Stimulated activated CD8-positive, alpha-beta memory T cell treated with anti-CD3 and anti-CD28 coated beads, Interleukin-12 subunit alpha, Interleukin-12 subunit beta, amount 100 ng/mL, for 24 hours (primary cell): ENCODE measurements around the gene ATP11A.
"Not testable (repeated sequence)": the region's sequence is repeated elsewhere in the genome, so short reads cannot be mapped to it uniquely, and the experiment has no call there.

Experiments
- DNase-seq: peaks from one replicate; pipeline ENCODE4 v3.0.0-alpha.2; 2020; ENCODE audit errors: extremely low read depth

Gene ATP11A

DNA sequence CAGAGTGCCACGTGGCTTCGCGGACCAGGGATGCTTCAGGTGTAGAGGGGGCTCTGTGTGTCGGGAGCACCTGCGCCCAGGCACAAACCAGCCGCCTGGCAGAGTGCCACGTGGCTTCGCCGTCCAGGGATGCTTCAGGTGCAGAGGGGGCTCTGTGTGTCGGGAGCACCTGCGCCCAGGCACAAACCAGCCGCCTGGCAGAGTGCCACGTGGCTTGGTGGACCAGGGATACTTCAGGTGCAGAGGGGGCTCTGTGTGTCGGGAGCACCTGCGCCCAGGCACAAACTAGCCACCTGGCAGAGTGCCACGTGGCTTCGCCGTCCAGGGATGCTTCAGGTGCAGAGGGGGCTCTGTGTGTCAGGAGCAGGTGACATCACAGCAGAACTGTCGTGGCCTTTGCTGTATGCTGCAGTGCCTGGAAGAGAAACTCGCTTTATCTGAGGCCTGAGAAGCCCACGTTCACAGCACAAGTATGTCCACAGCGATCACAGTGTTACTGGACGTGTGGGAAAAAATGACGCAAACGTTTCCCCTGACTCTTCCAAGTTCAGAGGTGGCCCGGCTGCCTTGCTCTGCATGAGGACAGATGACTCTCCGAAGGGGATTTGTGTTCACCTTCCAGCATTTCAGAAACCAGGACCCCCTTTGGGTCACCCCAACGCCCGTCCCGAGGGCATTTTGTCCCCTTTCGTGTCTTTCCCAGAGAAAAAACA, 151.6 kb downstream of the ATP11A start:
- DNase-seq: not testable (repeated sequence)

DNA sequence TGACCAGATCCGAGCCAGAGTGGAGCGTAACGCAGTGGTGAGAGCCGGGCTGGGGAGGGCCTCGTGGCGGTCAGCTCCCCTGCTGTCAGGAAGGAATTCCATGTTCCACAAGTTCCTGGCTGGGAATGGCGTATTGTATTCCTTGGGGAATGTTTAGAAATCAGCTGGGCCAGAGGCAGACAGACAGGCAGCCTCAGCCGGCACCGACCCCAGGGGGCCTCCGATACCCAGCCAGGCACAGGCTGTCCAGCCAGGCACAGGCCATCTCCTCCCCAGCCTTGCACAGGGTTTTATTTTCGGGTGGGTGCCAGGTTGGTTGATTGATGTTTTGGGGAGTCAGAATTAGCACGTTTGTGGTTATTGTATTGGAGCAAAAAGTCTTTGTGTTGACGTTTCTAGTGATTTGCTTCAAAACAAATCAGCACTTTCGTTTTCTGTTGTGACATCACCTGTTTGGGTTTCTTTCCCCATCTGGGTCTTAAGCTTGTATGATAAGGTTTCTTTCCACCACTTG, 152.6 kb downstream of the ATP11A start:
- DNase-seq: no peak

DNA sequence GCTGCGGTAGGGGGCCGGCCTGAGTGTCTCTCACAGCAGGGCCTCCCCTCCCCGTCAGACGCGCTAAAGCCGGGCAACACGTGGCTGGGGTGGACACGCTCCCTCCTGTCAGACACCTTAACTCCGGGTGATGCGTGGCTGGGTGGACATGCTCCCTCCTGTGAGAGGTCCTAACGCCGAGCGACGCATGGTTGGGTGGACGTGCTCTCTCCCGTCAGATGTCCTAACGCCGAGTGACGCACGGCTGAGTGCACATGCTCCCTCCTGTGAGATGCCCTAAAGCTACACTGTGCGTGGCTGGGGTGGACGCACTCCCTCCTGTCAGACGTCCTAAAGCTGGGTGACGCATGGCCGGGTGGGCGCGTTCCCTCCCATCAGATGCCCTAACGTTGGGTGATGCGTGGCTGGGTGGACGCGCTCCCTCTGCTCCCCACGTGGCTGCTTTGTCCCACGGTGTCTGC, 153.1 kb downstream of the ATP11A start:
- DNase-seq: no peak

DNA sequence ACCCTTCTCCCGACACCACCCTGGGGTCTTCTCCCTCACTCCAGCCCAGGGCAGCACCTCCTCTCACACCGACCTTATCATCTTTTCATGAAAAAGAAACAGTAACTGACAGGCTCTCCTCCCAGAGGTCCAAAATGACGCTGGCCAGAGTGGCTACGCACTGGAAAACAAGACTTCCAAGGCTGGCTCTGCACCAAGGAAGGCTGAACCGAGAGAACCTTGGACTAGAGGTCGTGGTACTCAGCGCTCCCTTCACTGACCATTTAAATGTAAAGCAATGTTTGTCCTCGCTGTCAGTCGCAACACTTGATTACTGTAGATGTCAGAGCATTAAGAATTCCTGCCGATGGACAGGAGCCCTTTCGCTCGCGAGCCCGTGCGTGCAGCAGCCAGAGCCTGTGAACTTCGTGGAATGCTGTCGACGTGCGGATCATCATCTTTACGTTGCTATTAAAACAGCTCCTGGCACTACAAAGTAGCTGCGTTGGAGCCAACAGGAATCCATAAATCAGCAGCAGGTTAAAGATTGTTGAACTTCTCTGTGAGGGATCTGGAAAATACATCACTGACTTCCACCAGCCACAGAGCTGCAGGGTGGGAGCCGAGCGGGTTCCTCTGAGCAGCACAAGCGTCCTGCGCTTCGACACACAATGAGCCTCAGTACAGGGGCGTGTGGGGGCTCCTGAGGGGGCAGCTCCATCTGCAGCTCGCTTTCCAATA, 153.7 kb downstream of the ATP11A start:
- no peak for DNase-seq

DNA sequence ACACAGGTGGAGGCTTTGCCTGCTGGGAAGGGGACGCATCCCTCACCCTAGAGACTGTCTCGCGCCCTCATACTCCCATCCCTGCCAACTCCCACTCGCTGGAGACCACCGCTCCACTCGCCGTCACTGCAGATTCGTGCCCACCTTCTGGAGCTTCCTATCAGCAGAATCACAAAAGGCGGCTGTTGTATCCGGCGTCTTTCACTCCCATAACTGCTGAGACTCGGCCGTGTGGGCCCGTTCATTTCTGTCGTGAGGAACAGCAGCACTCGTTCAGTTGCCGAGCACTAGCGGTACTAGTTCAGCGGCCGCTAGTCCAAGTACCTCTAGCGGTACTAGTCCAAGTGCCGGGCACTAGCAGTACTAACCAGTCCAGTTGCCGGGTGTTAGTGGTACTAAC, 154.6 kb downstream of the ATP11A start:
- DNase-seq: no peak

DNA sequence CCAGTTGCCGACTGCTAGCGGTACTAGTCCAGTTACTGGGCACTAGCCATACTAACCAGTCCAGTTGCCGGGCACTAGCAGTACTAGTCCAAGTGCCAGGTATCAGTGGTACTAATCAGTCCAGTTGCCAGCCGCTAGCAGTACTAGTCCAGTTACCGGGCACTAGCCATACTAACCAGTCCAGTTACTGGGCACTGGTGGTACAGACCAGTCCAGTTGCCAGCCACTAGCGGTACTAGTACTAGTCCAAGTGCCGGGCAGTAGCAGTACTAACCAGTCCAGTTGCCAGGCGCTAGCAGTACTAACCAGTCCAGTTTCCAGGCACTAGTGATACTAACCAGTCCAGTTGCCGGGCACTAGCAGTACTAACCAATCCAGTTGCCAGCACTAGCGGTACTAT, 155.0 kb downstream of the ATP11A start:
- DNase-seq: no peak

DNA sequence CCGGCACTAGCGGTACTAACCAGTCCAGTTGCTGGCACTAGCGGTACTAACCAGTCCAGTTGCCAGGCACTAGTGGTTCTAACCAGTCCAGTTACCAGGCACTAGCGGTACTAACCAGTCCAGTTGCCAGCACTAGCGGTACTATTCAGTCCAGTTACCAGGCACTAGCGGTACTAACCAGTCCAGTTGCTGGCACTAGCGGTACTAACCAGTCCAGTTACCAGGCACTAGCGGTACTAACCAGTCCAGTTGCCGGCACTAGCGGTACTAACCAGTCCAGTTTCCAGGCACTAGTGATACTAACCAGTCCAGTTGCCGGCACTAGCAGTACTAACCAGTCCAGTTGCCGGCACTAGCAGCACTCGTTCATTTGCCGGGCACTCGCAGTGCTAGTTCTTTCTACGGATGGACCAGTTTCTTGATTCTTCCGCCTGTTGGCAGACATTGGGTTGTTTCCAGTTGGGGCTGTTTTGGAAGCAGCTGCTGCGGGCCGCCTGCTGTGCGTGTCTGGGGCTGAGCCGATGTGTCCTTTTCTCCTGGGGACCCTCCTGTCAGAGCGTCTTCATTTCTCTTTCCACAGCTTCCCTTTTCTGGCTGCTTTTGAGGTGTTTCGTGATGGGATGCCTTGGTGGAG, 155.8 kb downstream of the ATP11A start:
- DNase-seq: no peak

DNA sequence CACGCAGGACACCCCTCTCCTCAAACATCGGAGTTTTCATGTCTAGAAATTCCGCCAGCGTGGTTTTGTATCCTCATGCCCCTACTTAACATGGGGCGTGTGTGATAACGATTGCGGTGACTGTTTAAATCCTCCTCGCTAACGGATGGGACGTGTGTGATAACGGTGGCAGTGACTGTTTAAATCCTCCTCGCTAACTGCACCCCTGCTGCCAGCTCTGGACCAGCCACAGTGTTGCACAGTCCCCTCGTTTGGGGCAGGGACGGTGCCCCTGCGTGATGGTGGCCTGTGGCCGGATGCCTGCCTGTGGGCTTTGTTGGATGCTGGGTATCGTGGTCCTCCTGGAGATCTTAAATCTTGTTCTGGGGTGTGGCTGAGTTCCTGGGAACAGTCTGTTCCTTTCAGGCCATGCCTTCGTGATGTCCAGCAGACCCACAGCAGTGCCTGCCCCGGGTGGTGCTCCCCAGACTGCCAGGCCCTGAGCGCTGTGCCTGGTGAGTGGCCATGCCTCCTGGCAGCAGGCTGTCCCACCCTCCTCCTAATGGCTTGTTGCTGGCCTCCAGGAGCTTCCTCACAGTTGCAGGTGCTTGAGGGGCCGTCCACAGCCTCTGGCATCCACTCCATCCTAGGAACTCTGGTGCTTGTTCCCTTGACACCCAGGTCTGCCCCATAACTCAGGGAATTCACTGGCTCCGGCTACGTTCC, 156.7 kb downstream of the ATP11A start:
- no peak for DNase-seq

DNA sequence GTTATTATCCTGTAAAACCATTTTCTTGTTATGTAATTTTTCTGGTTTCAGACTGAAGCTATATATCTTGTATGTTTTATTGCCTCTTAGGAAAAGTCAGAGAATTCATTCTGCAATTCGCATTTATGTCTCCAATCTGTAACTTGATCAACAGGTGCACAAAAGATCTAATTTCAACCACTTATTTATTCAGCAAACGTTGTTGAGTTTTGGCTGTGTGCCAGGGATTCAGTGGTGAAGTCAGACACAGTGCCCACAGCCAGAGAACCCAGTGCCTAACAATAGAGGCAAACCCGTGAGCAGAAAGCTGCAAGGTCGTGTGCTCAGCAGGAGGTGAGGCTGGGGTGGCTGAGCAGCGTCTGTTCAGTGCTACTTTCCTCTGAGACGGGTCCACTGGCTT, 159.7 kb downstream of the ATP11A start:
- no peak for DNase-seq

DNA sequence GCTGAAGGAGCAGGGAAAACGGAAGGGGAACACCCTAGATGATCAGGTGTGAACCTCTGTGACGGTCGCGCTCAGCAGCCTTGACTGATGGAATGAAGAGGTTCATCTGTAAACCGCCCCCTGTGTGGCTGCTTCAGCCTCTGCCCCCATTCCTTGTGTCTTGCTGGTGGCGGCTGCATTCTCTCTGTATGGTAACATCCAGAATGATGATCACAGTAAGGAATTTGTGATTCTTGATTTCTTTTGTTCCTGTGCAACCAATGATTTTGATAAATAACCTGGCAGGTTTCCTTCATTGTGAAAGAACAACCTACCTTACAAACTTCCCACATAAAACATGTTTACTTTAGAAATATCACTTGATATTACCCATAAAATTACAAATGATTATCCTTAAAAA, 160.4 kb downstream of the ATP11A start:
- no peak for DNase-seq

DNA sequence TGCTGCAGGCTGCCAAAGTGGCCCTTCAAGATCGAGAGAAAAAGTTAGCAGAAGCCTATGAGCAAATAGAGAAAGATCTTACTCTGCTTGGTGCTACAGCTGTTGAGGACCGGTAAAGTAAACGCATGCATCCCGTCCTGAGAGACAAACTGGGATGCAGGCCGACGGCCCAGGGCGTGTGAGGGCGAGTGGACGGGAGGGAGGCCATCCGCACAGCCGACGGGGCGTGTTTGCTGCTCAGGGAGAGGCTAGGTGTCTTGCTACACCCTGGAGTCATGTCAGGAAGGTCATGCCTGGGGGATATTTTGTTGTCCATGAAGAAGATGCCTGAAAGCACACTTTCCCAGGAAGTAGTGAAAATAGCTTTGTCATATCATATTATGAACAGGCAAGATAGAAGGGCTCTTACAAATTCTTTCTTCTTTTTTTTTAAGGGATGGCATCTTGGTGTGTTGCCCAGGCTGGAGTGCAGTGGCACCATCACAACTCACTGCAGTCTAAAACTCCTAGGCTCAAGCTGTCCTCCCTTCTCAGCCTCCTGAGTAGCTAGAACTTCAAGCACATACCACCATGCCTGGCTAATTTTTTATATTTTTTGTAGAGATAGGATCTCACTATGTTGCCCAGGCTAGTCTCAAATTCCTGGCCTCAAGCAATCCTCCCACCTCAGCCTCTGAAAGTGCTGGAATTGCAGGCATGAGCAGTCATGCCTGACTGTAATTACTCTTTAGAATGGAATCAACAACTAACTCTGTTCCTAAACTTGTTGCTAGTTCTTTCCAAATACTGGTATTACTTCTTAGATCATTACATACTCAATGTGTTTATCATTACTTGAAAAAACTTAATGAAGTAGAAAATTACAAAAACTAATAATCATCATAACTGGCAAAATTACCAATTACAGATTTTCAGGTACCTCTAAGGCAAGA, 161.5 kb downstream of the ATP11A start:
- no peak for DNase-seq

DNA sequence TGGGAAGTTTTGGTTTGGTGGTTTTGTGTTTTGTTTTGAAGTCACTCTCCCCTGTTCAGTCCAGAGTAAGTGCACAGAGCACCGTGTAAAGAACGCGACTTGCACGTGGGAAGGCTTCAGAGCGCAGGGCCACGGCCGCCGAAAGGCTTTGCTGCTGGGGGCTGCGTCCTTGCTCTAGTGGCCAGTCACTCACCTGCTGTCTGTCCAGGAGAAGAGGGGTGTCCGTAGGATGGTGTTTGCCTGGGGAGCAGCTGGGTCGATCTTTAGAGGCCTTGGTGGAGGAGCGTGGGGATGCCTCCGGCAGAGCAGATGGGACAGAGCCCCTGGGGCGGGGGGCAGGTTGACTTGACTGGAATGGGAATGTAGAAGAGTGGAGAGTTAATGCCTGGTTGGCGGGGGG, 162.6 kb downstream of the ATP11A start:
- no peak for DNase-seq

DNA sequence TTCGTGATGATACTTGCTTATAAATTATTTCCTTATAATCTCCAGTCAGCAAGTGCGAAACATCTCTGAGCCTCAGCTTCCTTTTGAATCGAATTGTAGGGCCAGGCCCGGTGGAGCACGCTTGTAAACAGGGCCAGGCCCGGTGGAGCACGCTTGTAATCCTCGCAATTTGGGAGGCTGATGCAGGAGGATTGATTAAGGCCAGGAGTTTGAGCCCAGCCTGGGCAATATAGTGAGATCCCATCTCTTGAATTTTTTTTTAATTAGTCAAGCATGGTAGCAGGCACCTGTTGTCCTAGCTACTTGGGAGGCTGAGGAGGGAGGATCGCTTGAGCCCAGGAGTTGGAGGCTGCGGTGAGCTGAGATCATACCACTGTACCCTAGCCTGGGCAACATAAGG, 163.0 kb downstream of the ATP11A start:
- DNase-seq: no peak

DNA sequence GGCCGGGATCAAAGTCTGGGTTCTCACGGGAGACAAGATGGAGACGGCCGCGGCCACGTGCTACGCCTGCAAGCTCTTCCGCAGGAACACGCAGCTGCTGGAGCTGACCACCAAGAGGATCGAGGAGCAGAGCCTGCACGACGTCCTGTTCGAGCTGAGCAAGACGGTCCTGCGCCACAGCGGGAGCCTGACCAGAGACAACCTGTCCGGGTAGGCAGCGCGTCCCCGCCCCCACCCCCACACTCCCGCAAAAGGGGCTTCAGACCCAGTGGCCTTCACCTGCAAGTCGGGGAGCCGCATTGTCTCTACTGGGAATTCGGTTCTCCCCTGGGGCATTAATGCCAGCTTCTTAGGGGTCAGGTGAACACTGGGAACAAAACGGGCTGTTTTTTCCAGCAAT, 164.5 kb downstream of the ATP11A start:
- no peak for DNase-seq

DNA sequence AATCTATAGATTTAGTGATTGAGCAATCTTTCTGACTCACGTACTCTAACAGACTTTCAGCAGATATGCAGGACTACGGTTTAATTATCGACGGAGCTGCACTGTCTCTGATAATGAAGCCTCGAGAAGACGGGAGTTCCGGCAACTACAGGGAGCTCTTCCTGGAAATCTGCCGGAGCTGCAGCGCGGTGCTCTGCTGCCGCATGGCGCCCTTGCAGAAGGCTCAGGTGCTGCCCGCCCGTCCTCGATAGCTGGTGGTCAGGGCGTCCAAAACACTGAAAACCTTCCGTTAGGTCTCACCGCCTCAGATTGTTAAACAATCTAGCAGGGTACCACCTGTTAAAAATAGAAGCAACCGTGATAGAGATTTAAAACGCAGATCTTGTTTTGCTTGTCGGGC, 166.0 kb downstream of the ATP11A start:
- no peak for DNase-seq

DNA sequence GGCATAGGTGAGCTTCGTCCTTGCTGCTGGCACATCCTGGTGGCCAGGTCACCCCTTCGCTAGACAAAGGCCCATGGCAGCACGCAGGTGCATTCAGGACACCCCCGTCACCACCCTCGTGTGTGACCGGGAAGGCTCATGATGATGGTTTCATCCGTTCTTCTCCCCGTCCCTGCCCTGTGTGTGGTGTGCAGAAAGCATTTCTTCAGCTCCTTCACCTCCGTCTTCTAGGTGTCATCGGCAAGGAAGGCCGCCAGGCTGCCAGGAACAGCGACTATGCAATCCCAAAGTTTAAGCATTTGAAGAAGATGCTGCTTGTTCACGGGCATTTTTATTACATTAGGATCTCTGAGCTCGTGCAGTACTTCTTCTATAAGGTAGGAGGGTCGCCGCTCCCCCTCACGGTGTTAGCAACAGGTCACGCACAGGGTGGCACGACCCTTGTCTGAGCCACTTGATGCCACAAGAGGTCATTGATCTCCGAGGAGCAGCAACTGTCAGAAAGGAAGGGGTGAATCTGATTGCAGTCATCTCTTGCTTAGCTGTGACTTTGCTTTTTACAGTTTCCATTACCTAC, 168.2 kb downstream of the ATP11A start:
- DNase-seq: no peak

DNA sequence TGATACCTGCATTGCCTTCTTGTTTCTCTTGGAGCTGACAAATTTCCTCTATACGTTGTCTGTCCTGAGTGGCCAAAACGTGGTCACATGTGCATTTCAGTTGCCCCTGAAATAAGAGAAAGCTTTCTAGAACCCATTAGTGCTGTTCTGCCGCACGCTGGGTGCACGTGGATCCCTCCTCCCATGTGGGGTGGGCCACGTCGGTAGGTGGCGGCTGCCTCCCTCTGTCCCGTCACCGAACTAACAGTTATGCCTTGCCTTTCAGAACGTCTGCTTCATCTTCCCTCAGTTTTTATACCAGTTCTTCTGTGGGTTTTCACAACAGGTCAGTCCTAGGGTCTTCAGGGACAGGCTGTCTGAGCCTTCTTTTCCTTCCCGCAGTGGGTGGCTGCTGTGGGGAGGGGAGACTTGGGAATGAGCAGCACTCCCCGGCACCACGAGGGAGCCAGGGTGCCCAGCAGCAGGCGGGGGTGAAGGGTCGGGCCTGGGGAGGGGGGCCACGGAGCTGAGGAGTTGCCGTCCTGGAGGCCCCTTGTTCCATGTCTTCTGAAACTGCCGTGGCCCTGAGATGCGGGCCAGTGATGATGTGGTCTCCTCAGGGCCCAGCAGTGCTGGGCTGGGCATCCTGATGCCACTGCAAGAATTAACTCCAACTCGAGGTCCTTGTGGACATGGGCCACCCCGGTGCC, 169.4 kb downstream of the ATP11A start:
- no peak for DNase-seq

DNA sequence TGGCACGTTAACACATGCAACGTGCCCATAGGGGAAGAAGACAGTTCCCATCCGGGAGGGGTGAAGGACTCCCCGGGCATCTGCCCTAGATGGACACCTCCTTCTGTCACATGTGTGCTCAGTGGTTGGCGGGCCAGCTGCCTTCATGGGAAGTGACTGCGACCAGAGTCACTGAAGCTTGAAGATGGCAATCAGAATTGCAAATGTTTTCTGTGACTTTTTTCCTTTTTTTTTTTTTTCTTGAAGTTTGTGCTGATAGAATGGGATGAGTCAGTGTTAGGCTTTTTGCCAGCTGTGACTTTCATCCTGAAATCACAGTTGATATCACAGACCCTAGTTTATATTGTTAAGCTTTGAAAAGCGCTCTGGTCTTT, 170.0 kb downstream of the ATP11A start:
- no peak for DNase-seq

DNA sequence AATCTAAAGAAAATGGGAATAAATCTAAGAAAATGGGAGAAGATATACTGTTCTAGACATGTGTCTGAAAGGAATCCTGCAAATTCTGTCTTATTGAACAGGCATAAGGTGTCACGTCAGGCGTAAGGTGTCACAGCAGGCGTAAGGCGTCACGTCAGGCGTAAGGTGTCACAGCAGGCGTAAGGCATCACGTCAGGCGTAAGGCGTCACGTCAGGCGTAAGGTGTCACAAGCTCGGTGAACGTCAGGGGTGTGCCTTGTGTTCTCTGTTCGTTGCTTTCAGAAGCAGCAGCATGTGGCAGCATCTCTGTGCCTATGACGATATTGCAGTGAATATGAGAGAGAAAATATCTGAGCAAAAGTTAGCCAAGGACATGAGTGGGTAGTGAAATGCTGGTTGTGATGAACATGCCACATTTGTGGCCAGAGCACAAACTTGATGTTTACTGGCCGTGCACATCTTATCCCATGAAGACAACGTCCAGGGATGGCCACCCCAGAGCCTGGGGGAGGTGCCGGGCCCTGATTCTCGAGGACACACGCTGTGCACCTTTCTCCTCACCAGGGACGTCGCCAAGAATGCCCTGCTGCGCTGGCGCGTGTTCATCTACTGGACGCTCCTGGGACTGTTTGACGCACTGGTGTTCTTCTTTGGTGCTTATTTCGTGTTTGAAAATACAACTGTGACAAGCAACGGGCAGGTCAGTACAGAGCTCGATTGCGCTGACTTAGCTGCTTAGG, 172.2 kb downstream of the ATP11A start:
- DNase-seq: no peak
